SK-N-SH treated with all-trans-retinoic acid at 6 μM for 48 hours (cell line): ENCODE measurements around the gene OTOA.
"Not testable (repeated sequence)": the region's sequence is repeated elsewhere in the genome, so short reads cannot be mapped to it uniquely, and the experiment has no call there.

Source experiments
- ARNTL ChIP-seq: fragments of 450-650 bp; formaldehyde crosslinking; IDR thresholded peaks from 2 replicates; pipeline ENCODE4 v1.5.0; 2020; ENCODE audit warnings: low read depth, mild to moderate bottlenecking, moderate library complexity, borderline replicate concordance
- CSDC2 ChIP-seq: fragments of 250-450 bp; sonication (Bioruptor Pico); IDR thresholded peaks from 2 replicates; pipeline ENCODE4 v1.5.0; 2020; ENCODE audit warnings: mild to moderate bottlenecking, moderate library complexity
- ESRRG ChIP-seq: fragments of 250-450 bp; sonication (Bioruptor Pico); IDR thresholded peaks from 2 replicates; pipeline ENCODE4 v1.6.1; 2021; ENCODE audit warnings: mild to moderate bottlenecking
- OSR1 ChIP-seq: fragments of 250-450 bp; sonication (Bioruptor Pico); IDR thresholded peaks from 2 replicates; pipeline ENCODE4 v1.8.0; 2022; ENCODE audit warnings: moderate library complexity, mild to moderate bottlenecking, inconsistent platforms
- PATZ1 ChIP-seq: fragments of 250-450 bp; sonication (Bioruptor Pico); IDR thresholded peaks from 2 replicates; pipeline ENCODE4 v1.8.0; 2020; ENCODE audit warnings: mild to moderate bottlenecking, moderate library complexity, borderline replicate concordance
- PPARA ChIP-seq: fragments of 250-450 bp; sonication (Bioruptor Pico); IDR thresholded peaks from 2 replicates; pipeline ENCODE4 v1.5.0; 2020; ENCODE audit warnings: mild to moderate bottlenecking, borderline replicate concordance
- TCF4 ChIP-seq: fragments of 250-450 bp; sonication (Bioruptor Pico); IDR thresholded peaks from 2 replicates; pipeline ENCODE4 v1.8.0; 2021; ENCODE audit warnings: mild to moderate bottlenecking, moderate library complexity, borderline replicate concordance
- ZC3H10 ChIP-seq: fragments of 250-450 bp; sonication (Bioruptor Pico); IDR thresholded peaks from 2 replicates; pipeline ENCODE4 v1.5.1; 2021; ENCODE audit warnings: mild to moderate bottlenecking, moderate library complexity
- ZFP3 ChIP-seq: fragments of 250-450 bp; sonication (Bioruptor Pico); IDR thresholded peaks from 2 replicates; pipeline ENCODE4 v1.5.0; 2020; ENCODE audit warnings: mild to moderate bottlenecking, moderate library complexity
- TF ChIP-seq, protein P1 (sequence below): fragments of 250-450 bp; sonication (Bioruptor Pico); IDR thresholded peaks from 2 replicates; pipeline ENCODE4 v1.8.0; 2021; ENCODE audit warnings: low read depth, mild to moderate bottlenecking, moderate library complexity, borderline replicate concordance
- TF ChIP-seq, protein P2 (sequence below): fragments of 250-450 bp; sonication (Bioruptor Pico); IDR thresholded peaks from 2 replicates; pipeline ENCODE4 v1.5.1; 2020; ENCODE audit warnings: low read depth, mild to moderate bottlenecking, moderate library complexity

DNA sequence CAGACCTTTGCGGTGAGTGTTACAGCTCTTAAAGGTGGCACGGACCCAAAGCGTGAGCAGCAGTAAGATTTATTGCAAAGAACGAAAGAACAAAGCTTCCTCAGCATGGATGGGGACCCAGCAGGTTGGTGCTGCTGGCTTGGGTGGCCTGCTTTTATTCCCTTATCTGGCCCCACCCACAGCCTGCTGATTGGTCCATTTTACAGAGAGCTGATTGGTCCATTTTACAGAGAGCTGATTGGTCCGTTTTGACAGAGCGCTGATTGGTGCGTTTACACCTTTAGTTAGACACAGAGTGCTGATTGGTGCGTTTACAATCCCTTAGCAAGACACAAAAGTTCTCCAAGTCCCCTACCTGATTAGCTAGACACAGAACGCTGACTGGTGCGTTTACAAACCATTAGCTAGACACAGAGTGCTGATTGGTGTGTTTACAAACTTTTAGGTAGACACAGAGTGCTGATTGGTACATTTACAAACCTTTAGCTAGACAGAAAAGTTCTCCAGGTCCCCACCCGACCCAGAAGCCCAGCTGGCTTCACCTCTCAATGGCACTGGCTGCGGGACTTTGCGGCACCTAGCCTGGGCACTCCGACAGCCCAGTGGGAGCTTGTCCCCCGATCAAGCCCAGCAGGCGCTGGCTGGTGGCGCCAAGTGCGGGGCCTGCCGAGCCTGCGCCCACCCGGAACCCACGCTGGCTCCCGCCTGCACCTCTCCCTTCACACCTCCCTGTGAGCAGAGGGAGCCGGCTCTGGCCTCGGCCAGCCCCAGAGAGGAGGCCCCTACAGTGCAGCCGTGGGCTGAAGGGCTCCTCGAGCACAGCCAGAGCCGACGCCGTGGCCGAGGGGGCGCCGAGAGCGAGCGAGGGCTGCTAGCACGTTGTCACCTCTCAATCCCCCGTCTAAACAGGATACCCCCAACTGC lies 33.9 kb upstream of the OTOA start:
- not testable (repeated sequence) for TF ChIP-seq CSDC2 (CRISPR knock-in tag); ARNTL (CRISPR knock-in tag); PPARA; OSR1; ZFP3; ESRRG (CRISPR knock-in tag); PATZ1 (CRISPR knock-in tag); TCF4 (CRISPR knock-in tag); ZC3H10 (CRISPR knock-in tag)
- TF ChIP-seq, protein P1, sequence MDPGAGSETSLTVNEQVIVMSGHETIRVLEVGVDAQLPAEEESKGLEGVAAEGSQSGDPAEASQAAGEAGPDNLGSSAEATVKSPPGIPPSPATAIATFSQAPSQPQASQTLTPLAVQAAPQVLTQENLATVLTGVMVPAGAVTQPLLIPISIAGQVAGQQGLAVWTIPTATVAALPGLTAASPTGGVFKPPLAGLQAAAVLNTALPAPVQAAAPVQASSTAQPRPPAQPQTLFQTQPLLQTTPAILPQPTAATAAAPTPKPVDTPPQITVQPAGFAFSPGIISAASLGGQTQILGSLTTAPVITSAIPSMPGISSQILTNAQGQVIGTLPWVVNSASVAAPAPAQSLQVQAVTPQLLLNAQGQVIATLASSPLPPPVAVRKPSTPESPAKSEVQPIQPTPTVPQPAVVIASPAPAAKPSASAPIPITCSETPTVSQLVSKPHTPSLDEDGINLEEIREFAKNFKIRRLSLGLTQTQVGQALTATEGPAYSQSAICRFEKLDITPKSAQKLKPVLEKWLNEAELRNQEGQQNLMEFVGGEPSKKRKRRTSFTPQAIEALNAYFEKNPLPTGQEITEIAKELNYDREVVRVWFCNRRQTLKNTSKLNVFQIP, result not testable (repeated sequence)
- TF ChIP-seq, protein P2, sequence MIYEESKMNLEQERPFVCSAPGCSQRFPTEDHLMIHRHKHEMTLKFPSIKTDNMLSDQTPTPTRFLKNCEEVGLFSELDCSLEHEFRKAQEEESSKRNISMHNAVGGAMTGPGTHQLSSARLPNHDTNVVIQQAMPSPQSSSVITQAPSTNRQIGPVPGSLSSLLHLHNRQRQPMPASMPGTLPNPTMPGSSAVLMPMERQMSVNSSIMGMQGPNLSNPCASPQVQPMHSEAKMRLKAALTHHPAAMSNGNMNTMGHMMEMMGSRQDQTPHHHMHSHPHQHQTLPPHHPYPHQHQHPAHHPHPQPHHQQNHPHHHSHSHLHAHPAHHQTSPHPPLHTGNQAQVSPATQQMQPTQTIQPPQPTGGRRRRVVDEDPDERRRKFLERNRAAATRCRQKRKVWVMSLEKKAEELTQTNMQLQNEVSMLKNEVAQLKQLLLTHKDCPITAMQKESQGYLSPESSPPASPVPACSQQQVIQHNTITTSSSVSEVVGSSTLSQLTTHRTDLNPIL (CRISPR knock-in tag), result not testable (repeated sequence)
